GM12892 (cell line): ENCODE data around the gene AKAP13.
"Not testable (repeated sequence)": the region's sequence is repeated elsewhere in the genome, so short reads cannot be mapped to it uniquely, and the experiment has no call there.

Experiments used
- DNase-seq: peaks from one replicate; pipeline ENCODE4 v3.0.0; 2011; ENCODE audit not compliant: insufficient read length
- FAIRE-seq: peaks from 2 replicates; lab custom pipeline; 2011; peaks lifted over from hg19 to GRCh38; lab: Jason Lieb, UNC
- POLR2A ChIP-seq: IDR thresholded peaks from 2 replicates; pipeline ENCODE4 v1.6.1; 2011; ENCODE audit warnings: low read depth, low read length, control low read depth
- POLR2AphosphoS5 ChIP-seq: IDR thresholded peaks from 2 replicates; pipeline ENCODE4 v1.6.1; 2011; ENCODE audit warnings: low read depth, low read length, control low read depth
- TAF1 ChIP-seq: IDR thresholded peaks from 2 replicates; pipeline ENCODE4 v1.6.1; 2011; ENCODE audit warnings: low read depth, mild to moderate bottlenecking, control low read depth, low read length, borderline replicate concordance

The AKAP13 gene

GRCh38 chr15:85422607-85423006, 42.2 kb downstream of the AKAP13 start:
- TF ChIP-seq POLR2A (no peak), TAF1 (no peak), POLR2AphosphoS5 (no peak)
- FAIRE-seq (no peak), DNase-seq (no peak)

GRCh38 chr15:85423256-85423655, 42.9 kb downstream of the AKAP13 start:
- TF ChIP-seq TAF1 (no peak), POLR2A (no peak), POLR2AphosphoS5 (no peak)
- FAIRE-seq (no peak), DNase-seq (no peak)

DNA sequence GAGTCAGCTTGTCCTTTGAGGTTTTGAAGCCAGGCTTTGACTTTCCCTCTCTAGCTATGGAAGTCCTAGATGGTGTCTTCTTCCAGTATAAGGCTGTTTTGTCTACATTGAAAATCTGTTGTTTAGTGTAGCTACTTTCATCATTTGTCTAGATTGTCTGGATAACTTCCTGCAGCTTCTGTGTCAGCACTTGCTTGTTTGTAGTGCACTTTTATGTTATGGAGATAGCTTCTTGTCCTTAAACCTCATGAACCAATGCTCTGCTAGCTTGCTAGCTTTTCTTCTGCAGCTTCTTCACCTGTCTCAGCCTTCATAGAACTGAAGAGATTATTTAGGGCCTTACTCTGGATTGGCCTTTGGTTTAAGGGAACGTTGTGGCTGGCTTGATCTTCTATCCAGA, 43.8 kb downstream of the AKAP13 start:
- no peak for TF ChIP-seq TAF1
- no peak for TF ChIP-seq POLR2AphosphoS5
- TF ChIP-seq POLR2A, result no peak

GRCh38 chr15:85426481-85426880, 46.1 kb downstream of the AKAP13 start:
- DNase-seq (no peak), FAIRE-seq (no peak)

More for the DNA sequence above, 43.8 kb downstream of the AKAP13 start:
- FAIRE-seq (no peak), DNase-seq (no peak)

GRCh38 chr15:85427286-85428028, 47.1 kb downstream of the AKAP13 start:
- TF ChIP-seq POLR2AphosphoS5, result no peak
- TF ChIP-seq POLR2A, result no peak
- no peak for TF ChIP-seq TAF1
- DNase-seq (no peak), FAIRE-seq (no peak)

More at GRCh38 chr15:85426481-85426880, 46.1 kb downstream of the AKAP13 start:
- TF ChIP-seq POLR2AphosphoS5, result no peak
- no peak for TF ChIP-seq TAF1
- TF ChIP-seq POLR2A, result no peak

DNA sequence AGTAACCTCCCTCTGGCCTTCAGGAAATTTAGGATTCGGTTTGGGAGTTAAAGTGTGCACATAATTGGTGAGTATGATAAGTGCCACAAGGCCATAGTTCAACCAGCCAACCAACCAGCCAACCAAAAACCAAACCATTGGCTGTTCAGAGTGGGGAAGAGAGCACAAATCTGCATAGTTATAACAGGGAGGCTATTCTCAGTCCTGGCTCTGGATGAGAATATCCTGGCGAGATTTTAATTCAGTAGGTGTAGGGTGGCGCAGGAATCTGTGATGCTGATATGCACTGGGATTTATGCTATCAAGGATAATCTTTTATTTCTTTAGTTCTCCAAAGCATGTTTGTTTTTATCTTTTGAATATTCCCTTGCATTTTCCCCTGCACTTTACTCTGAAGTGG, 49.1 kb downstream of the AKAP13 start:
- DNase-seq (no peak), FAIRE-seq (peak; percentile 14)
- TF ChIP-seq TAF1 (no peak), POLR2AphosphoS5 (no peak), POLR2A (no peak)

- DNase-seq (peak; percentile 36), FAIRE-seq (peak; percentile 89)
- TF ChIP-seq TAF1 (no peak), POLR2A (no peak), POLR2AphosphoS5 (no peak)
Measured at GRCh38 chr15:85430406-85431204, 50.2 kb downstream of the AKAP13 start.

DNA sequence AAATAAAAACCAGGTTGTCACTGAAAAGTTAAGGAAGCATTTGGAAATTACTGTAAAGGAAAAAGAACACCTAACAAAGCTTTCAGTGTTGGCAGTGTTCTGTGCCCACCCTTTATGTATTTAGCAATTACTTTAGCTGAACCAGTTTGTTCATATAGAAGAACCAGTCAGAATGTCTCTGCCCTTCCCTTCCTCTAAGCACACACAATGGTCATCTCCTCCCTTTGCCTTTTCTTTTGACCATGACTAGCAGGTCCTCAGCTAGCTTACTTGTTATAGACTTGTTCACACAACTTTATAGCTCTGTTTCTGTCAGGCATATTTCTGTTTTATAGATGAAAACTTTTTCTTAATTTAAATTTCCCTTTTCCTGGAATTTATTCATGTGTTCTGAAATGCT, 59.6 kb downstream of the AKAP13 start:
- TF ChIP-seq POLR2A (no peak), TAF1 (no peak), POLR2AphosphoS5 (no peak)
- FAIRE-seq (peak; percentile 56), DNase-seq (no peak)

- TF ChIP-seq POLR2AphosphoS5, result no peak
- no peak for TF ChIP-seq TAF1
- TF ChIP-seq POLR2A, result no peak
- peak; percentile 21 for FAIRE-seq
- DNase-seq, result no peak
Measured at GRCh38 chr15:85440451-85440850, 60.0 kb downstream of the AKAP13 start.

DNA sequence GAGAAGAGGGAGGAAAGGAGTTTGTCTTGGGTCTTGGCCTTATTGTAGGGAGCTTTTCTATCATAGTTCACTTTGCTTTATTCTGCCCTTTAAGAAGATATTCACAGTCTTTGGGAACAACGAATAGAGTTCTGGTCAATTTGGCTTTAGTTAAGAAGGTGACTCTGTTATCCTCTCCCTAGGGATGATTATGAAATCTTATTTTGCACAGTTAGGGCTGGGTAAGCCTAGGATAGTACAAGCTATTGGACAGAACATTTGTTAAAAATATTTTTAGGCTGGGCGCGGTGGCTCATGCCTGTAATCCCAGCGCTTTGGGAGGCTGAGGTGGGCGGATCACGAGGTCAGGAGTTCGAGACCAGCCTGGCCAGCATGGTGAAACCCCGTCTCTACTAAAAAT, 61.5 kb downstream of the AKAP13 start:
- not testable (repeated sequence) for DNase-seq, FAIRE-seq

- TF ChIP-seq TAF1 (no peak), POLR2AphosphoS5 (no peak), POLR2A (no peak)
- FAIRE-seq (no peak), DNase-seq (no peak)
Measured at GRCh38 chr15:85443046-85443445, 62.6 kb downstream of the AKAP13 start.

DNA sequence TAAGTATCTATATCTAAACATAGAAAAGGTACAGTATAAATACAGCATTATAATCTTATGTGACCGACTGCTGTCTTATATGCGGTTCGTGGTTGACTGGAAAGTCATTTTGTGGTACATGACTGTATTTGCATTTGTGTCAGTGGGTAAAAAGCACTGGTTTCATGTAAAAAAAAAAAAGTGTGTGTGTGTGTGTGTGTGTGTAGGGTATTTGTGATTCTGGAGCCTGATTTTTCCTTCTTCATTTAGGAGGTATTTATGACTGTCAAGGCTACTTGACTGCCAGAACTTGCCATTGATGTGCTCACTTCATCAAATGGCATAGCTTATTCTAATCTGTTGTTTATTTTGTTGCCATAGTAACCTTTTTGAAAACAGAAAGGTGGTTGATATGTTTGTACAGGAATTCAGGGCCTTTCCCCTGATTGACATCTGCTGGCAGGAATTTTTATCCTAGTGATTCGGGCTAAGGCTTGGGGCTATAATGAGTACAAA, 63.2 kb downstream of the AKAP13 start:
- DNase-seq (no peak), FAIRE-seq (peak; percentile 90)
- TF ChIP-seq TAF1, result no peak
- TF ChIP-seq POLR2A, result no peak
- no peak for TF ChIP-seq POLR2AphosphoS5
